Small intestine (tissue), 7 donors: ENCODE data around the gene ANKRD40. TPM values are rescaled to one million over a fixed set of nuclear protein-coding genes. Genes with fewer than 3 reads are reported as not detected.
"Not testable (repeated sequence)": the region's sequence is repeated elsewhere in the genome, so short reads cannot be mapped to it uniquely, and the experiment has no call there.

Source experiments
- DNase-seq, 2 donors: peaks; one replicate each; pipeline versions ENCODE4 v3.0.0 to v3.0.0-alpha.2; 2013
- FAIRE-seq: peaks from 2 replicates; lab custom pipeline; 2012; peaks lifted over from hg19 to GRCh38; lab: Jason Lieb, UNC
- H3K27ac ChIP-seq, 3 donors: one replicate each; pipeline ENCODE4 v1.5.1; 2013; ENCODE audit warnings: low read length in 2 of 3, mild to moderate bottlenecking in 2 of 3, control low read depth in 1 of 3, inconsistent platforms in 1 of 3, low read depth in 1 of 3, moderate library complexity in 1 of 3
- H3K27me3 ChIP-seq, 3 donors: one replicate each; pipeline ENCODE4 v1.6.1; 2013; ENCODE audit warnings: low read length in 3 of 3, inconsistent platforms in 1 of 3; ENCODE audit not compliant: control insufficient read depth in 3 of 3, insufficient read depth in 3 of 3
- H3K36me3 ChIP-seq, 3 donors: one replicate each; pipeline ENCODE4 v1.6.1; 2013; ENCODE audit warnings: low read length in 3 of 3, inconsistent platforms in 1 of 3, low read depth in 1 of 3, mild to moderate bottlenecking in 1 of 3, moderate library complexity in 1 of 3; ENCODE audit not compliant: control insufficient read depth in 3 of 3, insufficient read depth in 2 of 3
- H3K4me1 ChIP-seq, 3 donors: one replicate each; pipeline ENCODE4 v1.6.1; 2013; ENCODE audit warnings: low read length in 2 of 3, inconsistent platforms in 1 of 3, low read depth in 1 of 3, mild to moderate bottlenecking in 1 of 3, moderate library complexity in 1 of 3; ENCODE audit not compliant: control insufficient read depth in 3 of 3, insufficient read depth in 2 of 3
- H3K4me3 ChIP-seq, 3 donors: one replicate each; pipeline ENCODE4 v1.5.1; 2013; ENCODE audit warnings: low read length in 3 of 3, control low read depth in 1 of 3, inconsistent platforms in 1 of 3, low read depth in 1 of 3, mild to moderate bottlenecking in 1 of 3, moderate library complexity in 1 of 3
- H3K9me3 ChIP-seq, 2 donors: one replicate each; pipeline ENCODE4 v1.6.1; 2013; ENCODE audit warnings: low read depth in 1 of 2, low read length in 1 of 2; ENCODE audit not compliant: control insufficient read depth in 2 of 2, insufficient read depth in 1 of 2
- WGBS, 3 donors: extraction: QIAGEN DNeasy Blood & Tissue Kit; methylation state at CpG; one replicate each; pipeline ENCODE4 v1.1.7; 2013; 5-methylcytosine and 5-hydroxymethylcytosine counted together
- polyA plus RNA-seq, 4 donors: library from polyadenylated mRNA; stranded (reverse) in 3 of 4; unstranded in 1 of 4; fragments of 200-250 nt in 3 of 4; fragments of 120-200 nt in 1 of 4; gene quantifications; one replicate each; pipeline versions ENCODE4 v1.2.1 to v1.2.3, GENCODE V29; 2013
- donor health status: healthy with polysubstance abuse.
- donor health status: control.
- donor health status: control.
- donor health status: Bipolar disorder and iron deficiency.
- donor health status: healthy.

The ANKRD40 gene
- polyA plus RNA-seq, 4 donors, result 5.7 to 23.8 (median 9.6) TPM

GRCh38 chr17:50731575-50732460, 24.1 kb upstream of the ANKRD40 start:
- Histone ChIP-seq H3K27me3 (no peaks in the 10 kb centered on the region), H3K4me1 (peaks cover 16 to 31% (median 19%) of the 10 kb centered on the region in 3 donors), H3K27ac (peak overlapping the region; percentile 55 to 66 (median 59)), H3K36me3 (peaks cover 0 to 26% (median 0%) of the 10 kb centered on the region in 3 donors), H3K9me3 (no peaks in the 10 kb centered on the region), H3K4me3 (no peak overlapping the region)
- FAIRE-seq, result no peak
- peak; percentile 70 to 78 for DNase-seq
- WGBS, 3 donors, result 33 to 60% (median 43%) methylated on average over 7 of the region's 7 CpGs

- Histone ChIP-seq H3K4me3 (no peak overlapping the region), H3K27ac (no peak overlapping the region), H3K27me3 (no peaks in the 10 kb centered on the region), H3K36me3 (peaks cover 0 to 26% (median 0%) of the 10 kb centered on the region in 3 donors), H3K9me3 (no peaks in the 10 kb centered on the region), H3K4me1 (peaks cover 18 to 43% (median 19%) of the 10 kb centered on the region in 3 donors)
- DNase-seq (no peak), FAIRE-seq (no peak)
- 49 to 57% (median 56%) methylated on average over 5 of the region's 5 CpGs for WGBS, 3 donors
These were observed 21.4 kb upstream of the ANKRD40 start for GRCh38 chr17:50728881-50729765.

- H3K4me1 ChIP-seq, result peaks cover 18 to 50% (median 19%) of the 10 kb centered on the region in 3 donors
These were observed 20.4 kb upstream of the ANKRD40 start for GRCh38 chr17:50728112-50728429.

GRCh38 chr17:50725769-50726655, 18.3 kb upstream of the ANKRD40 start:
- Histone ChIP-seq H3K27me3 (no peaks in the 10 kb centered on the region), H3K9me3 (no peaks in the 10 kb centered on the region), H3K4me1 (peaks cover 11 to 50% (median 24%) of the 10 kb centered on the region in 3 donors), H3K27ac (no peak overlapping the region), H3K36me3 (peaks cover 0 to 22% (median 0%) of the 10 kb centered on the region in 3 donors), H3K4me3 (no peak overlapping the region)
- FAIRE-seq (no peak), DNase-seq (peak in 1 of 2 donors; percentile 76)
- 26 to 60% (median 43%) methylated on average over 12 of the region's 12 CpGs for WGBS, 3 donors

More at GRCh38 chr17:50728112-50728429, 20.4 kb upstream of the ANKRD40 start:
- Histone ChIP-seq H3K27me3 (no peaks in the 10 kb centered on the region), H3K36me3 (peaks cover 0 to 26% (median 0%) of the 10 kb centered on the region in 3 donors), H3K4me3 (no peak overlapping the region), H3K9me3 (no peaks in the 10 kb centered on the region), H3K27ac (no peak overlapping the region)
- no peak for FAIRE-seq
- DNase-seq, result no peak
- WGBS, 3 donors, result 18 to 68% (median 43%) methylated on average over 2 of the region's 2 CpGs

- H3K4me1 ChIP-seq, result peaks cover 9 to 43% (median 19%) of the 10 kb centered on the region in 3 donors
These were observed 16.9 kb upstream of the ANKRD40 start for GRCh38 chr17:50724622-50725021.

GRCh38 chr17:50722746-50723145, 15.0 kb upstream of the ANKRD40 start:
- Histone ChIP-seq H3K9me3 (no peaks in the 10 kb centered on the region), H3K27me3 (no peaks in the 10 kb centered on the region), H3K27ac (no peak overlapping the region), H3K36me3 (peaks cover 0 to 10% (median 0%) of the 10 kb centered on the region in 3 donors), H3K4me3 (no peak overlapping the region), H3K4me1 (peaks cover 5 to 39% (median 14%) of the 10 kb centered on the region in 3 donors)
- DNase-seq (no peak), FAIRE-seq (no peak)
- WGBS, 3 donors, result 11 to 32% (median 16%) methylated on average over 3 of the region's 3 CpGs

More at GRCh38 chr17:50724622-50725021, 16.9 kb upstream of the ANKRD40 start:
- not testable (repeated sequence) for H3K27ac ChIP-seq, H3K4me3 ChIP-seq, H3K27me3 ChIP-seq, DNase-seq, H3K9me3 ChIP-seq, FAIRE-seq
- WGBS, 3 donors, result 89 to 92% (median 90%) methylated on average over 6 of the region's 6 CpGs
- peaks cover 0 to 17% (median 0%) of the 10 kb centered on the region in 3 donors for H3K36me3 ChIP-seq

- no peaks in the 10 kb centered on the region for H3K9me3 ChIP-seq
- H3K36me3 ChIP-seq, result peaks cover 0 to 10% (median 0%) of the 10 kb centered on the region in 3 donors
- peak overlapping the region in 1 of 3 donors; percentile 99 for H3K27ac ChIP-seq
- H3K4me1 ChIP-seq, result peaks cover 2 to 31% (median 7%) of the 10 kb centered on the region in 3 donors
- DNase-seq, result peak; percentile 59 to 74
- peak overlapping the region in 2 of 3 donors; percentile 89 to 93 for H3K4me3 ChIP-seq
- H3K27me3 ChIP-seq, result no peaks in the 10 kb centered on the region
- no peak for FAIRE-seq
- 2 to 3% (median 2%) methylated on average over 7 of the region's 7 CpGs for WGBS, 3 donors
These were observed 13.7 kb upstream of the ANKRD40 start for GRCh38 chr17:50721194-50722010.
